Measurements from ENCODE around the gene ADIPOR1. TPM values are rescaled to one million over a fixed set of nuclear protein-coding genes. Genes with fewer than 3 reads are reported as not detected.
"Not testable (repeated sequence)": the region's sequence is repeated elsewhere in the genome, so short reads cannot be mapped to it uniquely, and the experiment has no call there.

The ADIPOR1 gene
- total RNA-seq, 2 experiments from 2014 or later, result 49.4 to 57.4 TPM

- H3K4me2 ChIP-seq (ENCODE audit: low read length), result no peak overlapping the region
- BruUV-seq (replicated peaks), result no TSS peak
- CTCF ChIA-PET (ENCODE audit: unreplicated experiment), result interaction anchor here (0.8 kb wide), 1 partner anchor 20 kb away, joined by 3 read pairs; no protein-coding TSS in a partner anchor
- H3K36me3 ChIP-seq (ENCODE audit: insufficient read depth, low read length), result no peaks in the 10 kb centered on the region
- no peak for TF ChIP-seq CTCF (conservative IDR thresholded peaks at IDR 0.05; ENCODE audit: low read length)
- TF ChIP-seq EZH2phosphoT487 (IDR thresholded peaks at IDR 0.05; ENCODE audit: borderline replicate concordance, low read depth, low read length), result no peak
- H4K20me1 ChIP-seq (ENCODE audit: insufficient read depth, low read length), result no peaks in the 10 kb centered on the region
- intact Hi-C loops (cut with micrococcal nuclease; ENCODE audit: unreplicated experiment), result no loop called here
- no peaks in the 10 kb centered on the region for H3K9me2 ChIP-seq (ENCODE audit: insufficient read depth, low read length)
- no peaks in the 10 kb centered on the region for H3K9me3 ChIP-seq (ENCODE audit: low read length)
- no peak overlapping the region for H2AFZ ChIP-seq (ENCODE audit: low read length)
- H3K79me2 ChIP-seq (ENCODE audit: insufficient read depth, low read depth, low read length), result no peaks in the 10 kb centered on the region
- POLR2A ChIA-PET, result interaction anchor here (0.6 to 1.1 kb wide), 3 partner anchors 9 to 162 kb away, joined by 3 to 4 read pairs (median 3); no protein-coding TSS in a partner anchor
- no peaks in the 10 kb centered on the region for H3K4me1 ChIP-seq (ENCODE audit: insufficient read depth, low read length, poor library complexity, severe bottlenecking)
- no peak overlapping the region for H3K4me3 ChIP-seq (ENCODE audit: low read depth, low read length, poor library complexity, severe bottlenecking)
- H3K27ac ChIP-seq (ENCODE audit: low read depth, low read length, poor library complexity, severe bottlenecking), result no peak overlapping the region
- DNase-seq (ENCODE audit: low spot score), result no peak
These were observed 29.9 kb upstream of the ADIPOR1 start for GRCh38 chr1:202987922-202988583.

GRCh38 chr1:202987255-202987654 is 29.1 kb upstream of the ADIPOR1 start:
- Histone ChIP-seq H3K79me2 (ENCODE audit: insufficient read depth, low read depth, low read length) (no peaks in the 10 kb centered on the region), H3K27ac (ENCODE audit: low read depth, low read length, poor library complexity, severe bottlenecking) (no peak overlapping the region), H2AFZ (ENCODE audit: low read length) (no peak overlapping the region), H3K4me1 (ENCODE audit: insufficient read depth, low read length, poor library complexity, severe bottlenecking) (no peaks in the 10 kb centered on the region), H3K9me2 (ENCODE audit: insufficient read depth, low read length) (no peaks in the 10 kb centered on the region), H4K20me1 (ENCODE audit: insufficient read depth, low read length) (no peaks in the 10 kb centered on the region), H3K9me3 (ENCODE audit: low read length) (no peaks in the 10 kb centered on the region), H3K4me2 (ENCODE audit: low read length) (no peak overlapping the region), H3K4me3 (ENCODE audit: low read depth, low read length, poor library complexity, severe bottlenecking) (no peak overlapping the region), H3K36me3 (ENCODE audit: insufficient read depth, low read length) (no peaks in the 10 kb centered on the region)
- BruUV-seq (replicated peaks), result no TSS peak
- POLR2A ChIA-PET, result no interaction called here
- no peak for DNase-seq (ENCODE audit: low spot score)
- TF ChIP-seq CTCF (conservative IDR thresholded peaks at IDR 0.05; ENCODE audit: low read length) (no peak), EZH2phosphoT487 (IDR thresholded peaks at IDR 0.05; ENCODE audit: borderline replicate concordance, low read depth, low read length) (no peak)
- CTCF ChIA-PET (ENCODE audit: unreplicated experiment), result interaction anchor here (0.8 kb wide), 1 partner anchor 19 kb away, joined by 3 read pairs; no protein-coding TSS in a partner anchor
- intact Hi-C loops (cut with micrococcal nuclease; ENCODE audit: unreplicated experiment), result no loop called here

GRCh38 chr1:202986120-202986519 is 28.0 kb upstream of the ADIPOR1 start:
- CTCF ChIA-PET (ENCODE audit: unreplicated experiment); H3K4me2 ChIP-seq (ENCODE audit: low read length); H3K79me2 ChIP-seq (ENCODE audit: insufficient read depth, low read depth, low read length); H3K9me3 ChIP-seq (ENCODE audit: low read length); H3K36me3 ChIP-seq (ENCODE audit: insufficient read depth, low read length); H3K4me1 ChIP-seq (ENCODE audit: insufficient read depth, low read length, poor library complexity, severe bottlenecking); H3K4me3 ChIP-seq (ENCODE audit: low read depth, low read length, poor library complexity, severe bottlenecking); BruUV-seq (replicated peaks); H3K9me2 ChIP-seq (ENCODE audit: insufficient read depth, low read length); H4K20me1 ChIP-seq (ENCODE audit: insufficient read depth, low read length); DNase-seq (ENCODE audit: low spot score); intact Hi-C loops (cut with micrococcal nuclease; ENCODE audit: unreplicated experiment); H2AFZ ChIP-seq (ENCODE audit: low read length); H3K27ac ChIP-seq (ENCODE audit: low read depth, low read length, poor library complexity, severe bottlenecking): not testable (repeated sequence)
- POLR2A ChIA-PET, result interaction anchor here (0.7 kb wide), 1 partner anchor 284 kb away, joined by 6 read pairs; no protein-coding TSS in a partner anchor
